ENCODE measurements around the gene C8G.

GRCh38 chr9:136941231-136942111, 3.6 kb upstream of the C8G start:
- no peak for TF ChIP-seq CTCF (IDR thresholded peaks at IDR 0.05; ENCODE audit: poor library complexity, severe bottlenecking)
- TF ChIP-seq POLR2AphosphoS5 (IDR thresholded peaks at IDR 0.05) = no peak
- TF ChIP-seq EZH2 (IDR thresholded peaks at IDR 0.05; ENCODE audit: borderline replicate concordance, insufficient read depth, low read length, poor library complexity, severe bottlenecking) = no peak
- TF ChIP-seq REST (IDR thresholded peaks at IDR 0.05; ENCODE audit: borderline replicate concordance) = no peak
